ENCODE data around the gene GSK3B.

The GSK3B gene

DNA sequence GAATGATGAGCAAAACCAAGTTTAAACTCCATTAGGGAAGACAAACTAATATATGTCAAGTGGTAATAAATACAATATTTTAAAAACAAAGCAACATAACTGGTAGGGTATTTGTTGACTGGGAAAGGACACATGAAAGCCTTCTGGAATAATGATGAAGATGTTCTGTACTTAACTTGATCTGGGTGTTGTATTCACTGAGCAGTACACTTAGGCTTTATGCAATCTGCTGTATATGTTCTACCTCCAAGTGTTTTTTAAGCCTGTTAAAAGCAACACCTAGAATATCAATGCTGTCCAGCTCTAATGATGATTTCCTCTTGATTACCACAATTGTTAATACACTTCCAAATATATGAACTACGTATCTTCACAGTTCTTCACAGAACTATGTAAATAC is 46.6 kb downstream of the GSK3B start:
- TF ChIP-seq, protein P1, sequence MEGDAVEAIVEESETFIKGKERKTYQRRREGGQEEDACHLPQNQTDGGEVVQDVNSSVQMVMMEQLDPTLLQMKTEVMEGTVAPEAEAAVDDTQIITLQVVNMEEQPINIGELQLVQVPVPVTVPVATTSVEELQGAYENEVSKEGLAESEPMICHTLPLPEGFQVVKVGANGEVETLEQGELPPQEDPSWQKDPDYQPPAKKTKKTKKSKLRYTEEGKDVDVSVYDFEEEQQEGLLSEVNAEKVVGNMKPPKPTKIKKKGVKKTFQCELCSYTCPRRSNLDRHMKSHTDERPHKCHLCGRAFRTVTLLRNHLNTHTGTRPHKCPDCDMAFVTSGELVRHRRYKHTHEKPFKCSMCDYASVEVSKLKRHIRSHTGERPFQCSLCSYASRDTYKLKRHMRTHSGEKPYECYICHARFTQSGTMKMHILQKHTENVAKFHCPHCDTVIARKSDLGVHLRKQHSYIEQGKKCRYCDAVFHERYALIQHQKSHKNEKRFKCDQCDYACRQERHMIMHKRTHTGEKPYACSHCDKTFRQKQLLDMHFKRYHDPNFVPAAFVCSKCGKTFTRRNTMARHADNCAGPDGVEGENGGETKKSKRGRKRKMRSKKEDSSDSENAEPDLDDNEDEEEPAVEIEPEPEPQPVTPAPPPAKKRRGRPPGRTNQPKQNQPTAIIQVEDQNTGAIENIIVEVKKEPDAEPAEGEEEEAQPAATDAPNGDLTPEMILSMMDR (IDR thresholded peaks at IDR 0.05; ENCODE audit: extremely low read depth, missing control alignments) = no peak
- DNase-seq (ENCODE audit: low spot score) = no peak

DNA sequence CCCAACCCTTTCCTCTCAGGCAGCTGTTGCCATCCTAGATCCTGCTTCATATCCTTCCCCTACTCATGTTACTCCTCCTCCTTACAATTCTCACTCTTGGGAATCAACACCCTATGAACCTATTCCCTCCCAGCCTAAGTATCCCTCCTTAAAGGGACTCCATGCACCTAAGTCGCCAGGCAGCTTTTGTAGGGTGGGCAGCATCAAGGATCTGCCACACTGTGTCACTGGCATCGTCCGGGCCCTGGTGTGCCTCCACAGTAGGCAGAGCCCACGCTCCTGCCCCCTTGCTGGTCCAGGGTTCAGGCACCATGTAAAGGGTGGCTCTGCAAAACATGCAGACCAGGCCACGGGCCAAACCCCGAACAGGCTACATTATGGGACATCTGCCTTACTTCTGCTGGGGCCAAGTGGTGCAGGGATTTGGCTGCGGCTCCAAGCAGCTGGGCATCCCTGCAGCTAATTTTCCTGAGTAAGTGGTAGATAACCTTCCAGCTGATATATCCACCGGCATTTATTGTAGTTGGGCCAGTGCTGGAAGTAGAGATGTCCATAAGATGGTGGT is 53.4 kb downstream of the GSK3B start:
- DNase-seq (ENCODE audit: low spot score) = no peak
- TF ChIP-seq, protein P1 (IDR thresholded peaks at IDR 0.05; ENCODE audit: extremely low read depth, missing control alignments) = no peak

DNA sequence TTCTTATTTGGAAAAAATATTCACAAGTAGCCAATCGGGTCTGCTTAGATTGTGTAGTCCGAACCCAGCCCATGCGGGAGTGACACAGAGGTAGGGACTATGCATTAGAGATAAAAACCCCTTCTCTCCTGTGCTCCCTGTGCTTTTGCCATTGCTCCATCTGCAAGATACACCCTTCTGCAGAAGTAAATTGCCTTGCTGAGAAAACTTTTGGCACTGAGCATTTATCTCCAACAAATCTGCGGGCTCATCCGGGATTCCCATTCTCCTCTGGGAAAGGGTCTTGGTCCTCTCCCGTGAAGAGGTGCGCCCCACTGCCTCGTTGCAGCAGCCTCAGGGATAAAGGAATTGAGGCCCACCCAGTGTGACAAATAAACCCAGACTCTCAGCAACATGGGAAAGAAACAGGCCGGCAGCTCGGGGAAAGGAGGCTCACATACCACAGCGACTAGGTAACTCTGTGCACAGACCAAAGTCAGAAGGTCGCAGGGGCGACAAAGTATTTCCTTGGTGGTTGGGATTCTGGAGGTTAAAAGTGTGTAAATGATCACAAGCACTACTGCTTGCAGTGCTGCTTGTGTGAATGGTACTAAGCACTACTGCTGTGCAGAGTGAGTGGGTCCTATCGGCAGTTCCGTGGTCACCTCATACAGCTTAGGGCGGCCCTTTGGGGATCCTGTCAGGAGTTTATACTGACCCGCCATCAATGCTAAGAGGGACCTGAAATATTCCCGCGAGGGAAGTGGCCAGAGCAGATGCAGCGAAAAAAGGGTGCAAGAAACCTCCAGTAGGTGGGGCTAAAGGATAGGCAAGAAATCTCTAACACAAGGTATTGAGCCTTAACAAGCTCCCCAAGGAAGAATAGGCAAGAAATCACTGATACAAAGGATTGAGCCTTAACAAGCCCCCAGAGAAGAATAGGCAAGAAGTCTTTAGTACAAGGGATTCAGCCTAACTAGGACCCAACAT is 54.3 kb downstream of the GSK3B start:
- TF ChIP-seq, protein P1 (IDR thresholded peaks at IDR 0.05; ENCODE audit: extremely low read depth, missing control alignments) = no peak
- no peak for DNase-seq (ENCODE audit: low spot score)

DNA sequence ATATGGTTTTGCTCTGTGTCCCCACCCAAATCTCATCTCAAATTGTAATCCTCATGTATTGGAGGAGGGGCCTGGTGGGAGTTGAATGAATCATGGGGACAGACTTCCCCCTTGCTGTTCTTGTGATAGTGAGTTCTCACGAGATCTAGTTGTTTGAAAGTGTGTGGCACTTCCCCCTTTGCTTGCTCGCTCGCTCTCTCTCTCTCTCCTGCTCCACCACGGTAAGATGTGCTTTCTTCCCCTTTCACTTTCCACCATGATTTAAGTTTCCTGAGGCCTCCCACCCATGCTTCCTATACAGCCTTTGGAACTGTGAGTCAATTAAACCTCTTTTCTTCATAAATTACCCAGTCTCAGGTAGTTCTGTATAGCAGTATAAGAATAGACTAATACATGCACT is 60.7 kb downstream of the GSK3B start:
- TF ChIP-seq, protein P1 (IDR thresholded peaks at IDR 0.05; ENCODE audit: extremely low read depth, missing control alignments) = no peak
- DNase-seq (ENCODE audit: low spot score) = no peak

DNA sequence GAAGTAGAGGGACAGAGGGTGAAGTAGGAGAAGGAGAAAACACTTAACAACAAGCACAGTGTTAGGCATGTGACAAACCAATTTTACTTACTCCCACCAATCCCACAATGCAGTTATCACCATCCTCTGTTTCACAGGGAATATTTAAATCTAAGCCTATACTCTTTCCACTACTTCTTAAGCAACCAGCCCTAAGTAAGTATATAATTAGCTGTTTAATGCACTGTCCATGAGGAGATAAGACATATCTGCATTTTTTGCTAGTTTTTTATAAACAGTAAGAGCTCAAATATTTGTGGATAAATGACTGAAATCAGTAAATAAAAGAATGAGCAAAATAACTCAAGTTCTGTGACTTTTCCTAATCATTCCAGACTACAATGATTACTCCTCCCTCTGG is 62.7 kb downstream of the GSK3B start:
- DNase-seq (ENCODE audit: low spot score) = no peak
- TF ChIP-seq, protein P1 (IDR thresholded peaks at IDR 0.05; ENCODE audit: extremely low read depth, missing control alignments) = no peak

DNA sequence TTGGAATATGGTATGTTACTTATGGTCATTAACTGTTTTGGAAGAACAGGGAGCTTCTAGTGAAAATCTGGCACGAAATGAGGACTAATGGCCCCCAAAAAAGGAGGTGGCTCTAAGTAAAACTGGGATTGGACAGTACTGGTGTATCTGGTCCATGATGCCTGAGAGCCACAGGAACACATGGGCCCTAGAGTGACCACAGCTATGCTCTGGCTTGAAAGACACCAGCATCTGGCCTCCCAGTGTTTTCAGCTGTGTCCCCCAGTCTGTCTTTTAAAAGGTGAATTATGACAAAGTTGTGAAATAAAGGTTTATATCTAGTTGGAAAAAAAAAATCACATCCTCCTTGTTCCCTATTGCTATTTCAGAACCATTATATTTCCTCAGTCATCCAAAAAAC is 64.5 kb downstream of the GSK3B start:
- TF ChIP-seq, protein P1 (IDR thresholded peaks at IDR 0.05; ENCODE audit: extremely low read depth, missing control alignments) = no peak
- DNase-seq (ENCODE audit: low spot score) = no peak

Data from GM20000 (cell line).